Esophagus squamous epithelium (tissue), 5 donors: ENCODE results near the gene CNTN4. TPM values are rescaled to one million over a fixed set of nuclear protein-coding genes. Genes with fewer than 3 reads are reported as not detected.

Source experiments
- DNase-seq: peaks from one replicate; lab custom pipeline; 2025; lab: John Stamatoyannopoulos, UW
- H3K27ac ChIP-seq, 4 donors: fragments of 200-600 bp; sonication (generic); one replicate each; pipeline ENCODE4 v1.5.1; 2016 to 2019; ENCODE audit warnings: mild to moderate bottlenecking in 1 of 4
- H3K27me3 ChIP-seq, 4 donors: fragments of 200-600 bp; sonication (generic); 1 replicate in 3 of 4; 2 replicates in 1 of 4; pipeline versions ENCODE4 v1.5.1 to v1.6.0; 2017 to 2021; ENCODE audit warnings: antibody characterized with exemption in 1 of 4
- H3K36me3 ChIP-seq, 3 donors: fragments of 200-600 bp; sonication (generic); one replicate each; pipeline ENCODE4 v1.5.1; 2016 to 2019
- H3K4me1 ChIP-seq, 3 donors: fragments of 200-600 bp; sonication (generic); one replicate each; pipeline ENCODE4 v1.5.1; 2017 to 2019
- H3K4me3 ChIP-seq, 4 donors: fragments of 200-600 bp; sonication (generic); 1 replicate in 3 of 4; 2 replicates in 1 of 4; pipeline ENCODE4 v1.5.1; 2016 to 2019; ENCODE audit warnings: mild to moderate bottlenecking in 2 of 4, moderate library complexity in 1 of 4
- H3K9me3 ChIP-seq, 3 donors: fragments of 200-600 bp; sonication (generic); one replicate each; pipeline ENCODE4 v1.5.1; 2016 to 2019
- POLR2A ChIP-seq, 4 donors: fragments of 450-650 bp; IDR thresholded peaks; one replicate each; pipeline ENCODE4 v1.6.1; 2017; ENCODE audit warnings: antibody characterized with exemption in 4 of 4, mild to moderate bottlenecking in 4 of 4, moderate library complexity in 3 of 4
- WGBS, 2 donors: methylation state at CpG; one replicate each; pipeline ENCODE4 v1.1.5; 2018; 5-methylcytosine and 5-hydroxymethylcytosine counted together
- intact Hi-C: fragments of 100-400 bp; cut with DNase I; formaldehyde crosslinking; loops from one replicate; pipeline ENCODE4 v1.15.0; 2022
- total RNA-seq, 4 donors: library from RNA; depleted of rRNA; stranded (reverse); fragments of >200 nt; gene quantifications; one replicate each; pipeline ENCODE4 v1.1.0, GENCODE V29; 2016
- TF ChIP-seq, protein P1 (sequence below), 6 experiments: fragments of 450-650 bp in 4 of 6; fragments of 200-600 bp in 2 of 6; sonication (generic) in 2 of 6; IDR thresholded peaks; one replicate each; pipeline ENCODE4 v1.5.1; 2016 to 2019; ENCODE audit warnings: antibody characterized with exemption in 6 of 6, mild to moderate bottlenecking in 4 of 6, moderate library complexity in 4 of 6
- donor health status: DM: yes; HTN: yes; CAD: no.

CNTN4 gene
- total RNA-seq, 4 donors from 2014 or later = 0.31 to 8.5 (median 3.5) TPM

DNA sequence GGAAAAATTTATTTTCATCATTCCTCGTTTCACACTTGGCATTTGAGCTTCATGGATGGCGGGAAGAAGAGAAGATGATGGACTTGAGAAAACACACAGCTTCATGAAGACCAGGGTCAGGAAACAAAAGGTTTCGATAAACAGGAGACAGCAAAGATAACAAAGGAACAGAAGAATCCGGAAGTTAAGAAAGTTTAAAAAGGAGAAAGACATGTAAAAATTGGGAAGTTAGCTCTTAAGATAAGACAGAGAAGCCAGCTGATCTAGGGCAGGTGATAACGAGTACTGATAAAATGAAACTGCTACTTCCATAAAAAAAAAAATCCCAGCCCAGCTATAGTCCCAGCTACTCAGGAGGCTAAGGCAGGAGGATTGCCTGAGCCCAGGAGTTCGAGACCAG is 987.6 kb downstream of the CNTN4 start:
- no peak for TF ChIP-seq POLR2A (IDR thresholded peaks at IDR 0.05)
- TF ChIP-seq, protein P1, sequence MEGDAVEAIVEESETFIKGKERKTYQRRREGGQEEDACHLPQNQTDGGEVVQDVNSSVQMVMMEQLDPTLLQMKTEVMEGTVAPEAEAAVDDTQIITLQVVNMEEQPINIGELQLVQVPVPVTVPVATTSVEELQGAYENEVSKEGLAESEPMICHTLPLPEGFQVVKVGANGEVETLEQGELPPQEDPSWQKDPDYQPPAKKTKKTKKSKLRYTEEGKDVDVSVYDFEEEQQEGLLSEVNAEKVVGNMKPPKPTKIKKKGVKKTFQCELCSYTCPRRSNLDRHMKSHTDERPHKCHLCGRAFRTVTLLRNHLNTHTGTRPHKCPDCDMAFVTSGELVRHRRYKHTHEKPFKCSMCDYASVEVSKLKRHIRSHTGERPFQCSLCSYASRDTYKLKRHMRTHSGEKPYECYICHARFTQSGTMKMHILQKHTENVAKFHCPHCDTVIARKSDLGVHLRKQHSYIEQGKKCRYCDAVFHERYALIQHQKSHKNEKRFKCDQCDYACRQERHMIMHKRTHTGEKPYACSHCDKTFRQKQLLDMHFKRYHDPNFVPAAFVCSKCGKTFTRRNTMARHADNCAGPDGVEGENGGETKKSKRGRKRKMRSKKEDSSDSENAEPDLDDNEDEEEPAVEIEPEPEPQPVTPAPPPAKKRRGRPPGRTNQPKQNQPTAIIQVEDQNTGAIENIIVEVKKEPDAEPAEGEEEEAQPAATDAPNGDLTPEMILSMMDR (IDR thresholded peaks at IDR 0.05) = no peak
- H3K4me1 ChIP-seq = no peaks in the 10 kb centered on the region
- no peak for DNase-seq
- H3K9me3 ChIP-seq = no peaks in the 10 kb centered on the region
- no peaks in the 10 kb centered on the region for H3K36me3 ChIP-seq
- H3K27ac ChIP-seq = no peak overlapping the region
- no peaks in the 10 kb centered on the region for H3K27me3 ChIP-seq
- WGBS, 2 donors = 60 to 61% methylated on average over 6 of the region's 6 CpGs
- H3K4me3 ChIP-seq = no peak overlapping the region
- intact Hi-C loops = no loop called here

DNA sequence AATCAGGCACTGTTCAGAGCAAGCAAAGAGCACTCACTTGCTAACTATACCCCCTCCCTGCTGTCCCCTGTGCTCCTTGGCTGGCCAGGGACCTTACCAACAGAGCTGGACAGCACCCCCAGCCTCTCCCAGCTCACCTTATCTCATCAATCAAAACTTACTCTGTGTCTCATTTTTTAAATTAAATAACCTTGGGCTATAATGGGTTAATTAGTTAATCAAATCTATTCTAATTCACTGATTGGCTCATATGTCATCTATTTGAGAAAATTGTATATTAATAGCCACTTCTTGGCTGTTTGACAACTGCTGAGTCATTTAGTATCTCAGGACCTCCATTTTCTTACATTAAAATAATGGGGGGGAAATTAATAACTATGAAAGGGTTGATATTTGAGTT is 988.6 kb downstream of the CNTN4 start:
- H3K27me3 ChIP-seq = no peaks in the 10 kb centered on the region
- TF ChIP-seq, protein P1 (IDR thresholded peaks at IDR 0.05) = no peak
- TF ChIP-seq POLR2A (IDR thresholded peaks at IDR 0.05) = no peak
- H3K4me3 ChIP-seq = no peak overlapping the region
- no peak overlapping the region for H3K27ac ChIP-seq
- DNase-seq = no peak
- H3K36me3 ChIP-seq = no peaks in the 10 kb centered on the region
- intact Hi-C loops = no loop called here
- no peaks in the 10 kb centered on the region for H3K4me1 ChIP-seq
- no peaks in the 10 kb centered on the region for H3K9me3 ChIP-seq

DNA sequence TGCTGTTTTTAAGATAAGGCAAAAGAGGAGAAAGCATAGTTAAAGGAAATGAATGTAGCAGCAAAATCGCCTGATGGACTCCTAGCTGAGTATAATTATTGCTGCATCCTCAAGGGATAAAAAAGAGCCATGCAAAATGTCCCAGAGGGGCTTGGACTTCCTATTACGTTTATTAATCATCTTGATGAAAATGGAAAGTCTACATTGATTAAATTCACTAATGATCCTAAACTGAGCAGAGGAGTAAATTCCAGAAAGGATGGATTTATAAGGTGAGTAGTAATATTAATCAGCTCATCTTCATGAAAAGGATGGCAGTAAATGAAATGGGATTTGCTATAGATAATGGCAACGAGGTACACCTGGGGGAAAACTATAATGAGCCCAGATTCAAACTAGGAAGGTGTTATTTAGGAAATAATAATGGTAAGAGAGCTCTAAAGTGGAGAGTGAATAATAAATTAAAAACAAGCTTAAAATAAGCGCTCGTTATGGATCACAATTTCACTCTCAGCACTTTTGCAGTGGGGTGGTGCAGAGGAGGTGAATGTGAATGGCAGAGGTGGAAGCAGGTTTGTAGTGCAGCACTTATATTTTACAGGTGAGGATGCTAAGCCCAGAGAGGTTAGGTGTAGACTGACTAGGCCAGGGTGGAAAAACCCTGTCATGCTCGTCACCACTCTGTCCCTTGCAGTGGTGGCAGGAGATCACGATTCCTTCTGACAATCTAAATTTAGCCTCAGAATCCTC is 989.2 kb downstream of the CNTN4 start:
- Histone ChIP-seq H3K27me3 (peaks cover 0 to 2% (median 0%) of the 10 kb centered on the region in 4 donors), H3K9me3 (no peaks in the 10 kb centered on the region), H3K4me3 (no peak overlapping the region), H3K27ac (no peak overlapping the region), H3K36me3 (no peaks in the 10 kb centered on the region), H3K4me1 (no peaks in the 10 kb centered on the region)
- 61 to 68% methylated on average over 7 of the region's 7 CpGs for WGBS, 2 donors
- intact Hi-C loops = no loop called here
- no peak for DNase-seq
- TF ChIP-seq, protein P1 (IDR thresholded peaks at IDR 0.05) = no peak
- no peak for TF ChIP-seq POLR2A (IDR thresholded peaks at IDR 0.05)

- Histone ChIP-seq H3K4me3 (no peak overlapping the region), H3K4me1 (no peaks in the 10 kb centered on the region), H3K36me3 (no peaks in the 10 kb centered on the region), H3K27me3 (peaks cover 0 to 4% (median 0%) of the 10 kb centered on the region in 4 donors), H3K9me3 (no peaks in the 10 kb centered on the region), H3K27ac (no peak overlapping the region)
- WGBS, 2 donors = 66 to 74% methylated on average over 4 of the region's 4 CpGs
- intact Hi-C loops = no loop called here
- DNase-seq = no peak
- TF ChIP-seq POLR2A (IDR thresholded peaks at IDR 0.05) = no peak
- TF ChIP-seq, protein P1 (IDR thresholded peaks at IDR 0.05) = no peak
These were observed 990.4 kb downstream of the CNTN4 start for GRCh38 chr3:3089017-3089416.

GRCh38 chr3:3097958-3098357 is 999.3 kb downstream of the CNTN4 start:
- Histone ChIP-seq H3K36me3 (no peaks in the 10 kb centered on the region), H3K27me3 (peaks cover 0 to under 1% (median 0%) of the 10 kb centered on the region in 4 donors), H3K9me3 (no peaks in the 10 kb centered on the region), H3K4me1 (no peaks in the 10 kb centered on the region), H3K27ac (peak overlapping the region in 1 of 4 donors; percentile 42), H3K4me3 (no peak overlapping the region)
- WGBS, 2 donors = 54 to 65% methylated on average over 4 of the region's 4 CpGs
- no peak for DNase-seq
- intact Hi-C loops = no loop called here
- TF ChIP-seq POLR2A (IDR thresholded peaks at IDR 0.05) = no peak
- TF ChIP-seq, protein P1 (IDR thresholded peaks at IDR 0.05) = no peak
